ENCODE measurements around the gene FLNA.

DNA sequence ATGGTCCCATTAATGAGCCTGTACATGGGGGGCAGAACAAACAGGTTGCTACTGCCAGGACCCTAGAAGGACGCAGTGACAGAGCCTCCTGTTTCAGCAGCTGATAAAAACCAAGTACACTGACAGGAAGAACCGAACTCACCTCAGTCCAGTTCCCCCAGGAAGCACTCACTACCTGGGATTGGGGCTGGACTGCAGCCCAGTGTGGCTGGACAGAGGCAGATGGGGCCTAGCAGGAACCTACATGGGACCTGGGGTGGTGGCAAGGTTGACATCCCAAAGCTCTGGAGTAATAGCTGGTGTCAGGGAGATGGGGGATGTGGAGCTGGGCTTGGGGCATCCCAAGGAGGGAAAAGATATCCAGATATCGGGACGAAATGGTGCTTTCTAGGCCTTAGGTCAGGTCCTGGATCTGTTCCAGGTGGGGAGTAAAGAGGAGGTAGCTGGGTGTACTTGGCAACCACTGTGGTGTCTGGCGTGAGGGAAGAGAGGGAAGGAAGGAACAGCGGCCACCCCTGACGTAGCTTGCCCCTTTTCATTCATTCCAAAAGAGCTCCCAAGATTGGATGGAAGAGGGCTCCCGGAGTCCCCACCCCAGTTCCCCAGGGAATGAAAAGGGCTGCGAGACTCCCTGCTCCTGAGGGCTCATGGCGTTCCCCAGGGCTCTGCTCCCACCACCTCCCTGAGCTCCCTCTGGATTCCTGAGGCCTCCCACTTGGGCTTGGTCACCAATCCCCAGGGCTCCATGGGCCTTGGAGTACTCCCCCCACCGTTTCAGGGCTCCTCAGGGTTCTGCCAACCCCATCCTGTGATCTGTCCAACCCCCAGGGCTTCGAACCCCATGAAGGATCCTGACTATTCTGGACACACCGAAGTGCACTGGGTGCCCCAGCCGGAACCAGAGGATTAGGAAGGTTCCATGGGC lies 9.2 kb upstream of the FLNA start:
- no peak for TF ChIP-seq CTCF (IDR thresholded peaks at IDR 0.05; ENCODE audit: low read length)
- no peak for TF ChIP-seq EZH2 (IDR thresholded peaks at IDR 0.05; ENCODE audit: borderline replicate concordance, low read length)

Data from OCI-LY1 (cell line).